ENCODE results near the gene DMXL2. TPM values are rescaled to one million over a fixed set of nuclear protein-coding genes. Genes with fewer than 3 reads are reported as not detected.

The DMXL2 gene
- total RNA-seq, 1 donor from 2014 or later: 8.6 TPM

GRCh38 chr15:51603002-51603401 lies 19.6 kb downstream of the DMXL2 start:
- intact Hi-C loops (cut with DNase I): no loop called here
- TF ChIP-seq, protein P1, sequence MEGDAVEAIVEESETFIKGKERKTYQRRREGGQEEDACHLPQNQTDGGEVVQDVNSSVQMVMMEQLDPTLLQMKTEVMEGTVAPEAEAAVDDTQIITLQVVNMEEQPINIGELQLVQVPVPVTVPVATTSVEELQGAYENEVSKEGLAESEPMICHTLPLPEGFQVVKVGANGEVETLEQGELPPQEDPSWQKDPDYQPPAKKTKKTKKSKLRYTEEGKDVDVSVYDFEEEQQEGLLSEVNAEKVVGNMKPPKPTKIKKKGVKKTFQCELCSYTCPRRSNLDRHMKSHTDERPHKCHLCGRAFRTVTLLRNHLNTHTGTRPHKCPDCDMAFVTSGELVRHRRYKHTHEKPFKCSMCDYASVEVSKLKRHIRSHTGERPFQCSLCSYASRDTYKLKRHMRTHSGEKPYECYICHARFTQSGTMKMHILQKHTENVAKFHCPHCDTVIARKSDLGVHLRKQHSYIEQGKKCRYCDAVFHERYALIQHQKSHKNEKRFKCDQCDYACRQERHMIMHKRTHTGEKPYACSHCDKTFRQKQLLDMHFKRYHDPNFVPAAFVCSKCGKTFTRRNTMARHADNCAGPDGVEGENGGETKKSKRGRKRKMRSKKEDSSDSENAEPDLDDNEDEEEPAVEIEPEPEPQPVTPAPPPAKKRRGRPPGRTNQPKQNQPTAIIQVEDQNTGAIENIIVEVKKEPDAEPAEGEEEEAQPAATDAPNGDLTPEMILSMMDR (IDR thresholded peaks at IDR 0.05): no peak
- Histone ChIP-seq H3K4me3 (no peak overlapping the region), H3K4me1 (no peaks in the 10 kb centered on the region), H3K27me3 (no peaks in the 10 kb centered on the region), H3K9me3 (peaks cover 0 to 4% of the 10 kb centered on the region in 2 donors), H3K36me3 (no peaks in the 10 kb centered on the region), H3K27ac (no peak overlapping the region)
- DNase-seq (ENCODE audit: low spot score in 2 of 2): no peak

- H3K4me1 ChIP-seq: no peaks in the 10 kb centered on the region
- TF ChIP-seq, protein P1 (IDR thresholded peaks at IDR 0.05): no peak
- H3K27me3 ChIP-seq: no peaks in the 10 kb centered on the region
- peaks cover 0 to 4% of the 10 kb centered on the region in 2 donors for H3K9me3 ChIP-seq
- intact Hi-C loops (cut with DNase I): no loop called here
- no peak overlapping the region for H3K4me3 ChIP-seq
- no peak overlapping the region for H3K27ac ChIP-seq
- no peaks in the 10 kb centered on the region for H3K36me3 ChIP-seq
- no peak for DNase-seq (ENCODE audit: low spot score in 2 of 2)
These were observed 20.1 kb downstream of the DMXL2 start for GRCh38 chr15:51602484-51602883.

DNA sequence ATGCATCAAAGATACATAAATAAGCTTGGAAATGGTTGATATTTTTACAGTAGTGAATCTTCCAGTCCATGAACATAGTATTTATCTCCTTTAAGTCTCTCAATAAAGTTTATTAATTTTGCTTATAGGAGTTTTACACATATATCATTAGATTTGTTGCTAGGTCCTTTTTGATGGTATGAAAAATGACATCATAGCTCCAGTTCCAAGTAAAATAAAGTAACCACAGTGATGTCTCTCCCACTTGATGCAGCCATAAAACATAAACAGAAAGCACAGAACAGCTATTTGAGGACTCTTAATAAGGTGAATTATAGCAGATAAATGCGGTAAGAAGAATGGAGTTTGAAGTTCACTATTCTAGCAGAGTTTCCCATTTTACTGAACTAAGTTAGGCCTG lies 20.8 kb downstream of the DMXL2 start:
- peaks cover 0 to 4% of the 10 kb centered on the region in 2 donors for H3K9me3 ChIP-seq

DNA sequence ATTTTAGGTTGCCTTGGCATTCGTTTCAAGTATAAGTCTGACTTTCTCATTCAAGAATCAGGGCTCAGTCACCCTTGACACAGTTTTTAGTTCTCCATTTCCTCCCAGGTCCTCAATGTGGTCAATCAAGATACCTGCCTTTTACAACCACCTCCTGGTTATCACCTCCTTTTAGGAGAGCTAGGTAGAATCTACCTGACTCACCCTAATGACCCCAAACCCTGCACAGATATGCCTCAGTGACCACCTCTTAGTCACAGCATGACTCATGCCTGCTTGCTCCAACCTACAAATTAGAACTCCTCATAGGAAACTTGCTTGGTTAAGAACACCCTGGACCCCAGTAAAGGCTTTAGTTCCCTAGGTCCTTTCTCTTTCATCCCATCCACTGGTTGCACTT lies 22.5 kb downstream of the DMXL2 start:
- Histone ChIP-seq H3K36me3 (no peaks in the 10 kb centered on the region), H3K27me3 (no peaks in the 10 kb centered on the region), H3K9me3 (peaks cover 0 to 4% of the 10 kb centered on the region in 2 donors), H3K27ac (no peak overlapping the region), H3K4me1 (no peaks in the 10 kb centered on the region), H3K4me3 (no peak overlapping the region)
- TF ChIP-seq, protein P1 (IDR thresholded peaks at IDR 0.05): no peak
- intact Hi-C loops (cut with DNase I): no loop called here
- no peak for DNase-seq (ENCODE audit: low spot score in 2 of 2)

More for the DNA sequence above, 20.8 kb downstream of the DMXL2 start:
- TF ChIP-seq, protein P1 (IDR thresholded peaks at IDR 0.05): no peak
- no peak overlapping the region for H3K4me3 ChIP-seq
- H3K36me3 ChIP-seq: no peaks in the 10 kb centered on the region
- DNase-seq (ENCODE audit: low spot score in 2 of 2): no peak
- intact Hi-C loops (cut with DNase I): no loop called here
- no peak overlapping the region for H3K27ac ChIP-seq
- no peaks in the 10 kb centered on the region for H3K27me3 ChIP-seq
- no peaks in the 10 kb centered on the region for H3K4me1 ChIP-seq

- Histone ChIP-seq H3K27me3 (no peaks in the 10 kb centered on the region), H3K27ac (no peak overlapping the region), H3K36me3 (no peaks in the 10 kb centered on the region), H3K9me3 (no peaks in the 10 kb centered on the region), H3K4me1 (no peaks in the 10 kb centered on the region), H3K4me3 (no peak overlapping the region)
- TF ChIP-seq, protein P1 (IDR thresholded peaks at IDR 0.05): no peak
- DNase-seq (ENCODE audit: low spot score in 2 of 2): no peak
- intact Hi-C loops (cut with DNase I): no loop called here
These were observed 32.5 kb downstream of the DMXL2 start for GRCh38 chr15:51589881-51590568.
